ENCODE data around the gene CCDC88B. TPM values are rescaled to one million over a fixed set of nuclear protein-coding genes. Genes with fewer than 3 reads are reported as not detected.

The CCDC88B gene
- total RNA-seq, 1 experiment from 2014 or later: 11.2 TPM

- Histone ChIP-seq H2BK5ac (ENCODE audit: insufficient read length, low read length) (no peak overlapping the region), H3K27ac (ENCODE audit: insufficient read length, low read depth, low read length) (no peak overlapping the region), H3K23ac (ENCODE audit: insufficient read length, low read depth, low read length) (no peak overlapping the region), H3T11ph (ENCODE audit: low read length) (no peak overlapping the region), H2BK15ac (ENCODE audit: low read depth, low read length) (no peak overlapping the region), H3K4ac (ENCODE audit: low read depth, low read length) (no peak overlapping the region), H3K4me1 (ENCODE audit: insufficient read depth, low read length) (peaks cover 2% of the 10 kb centered on the region; the same call in 1 of the 2 replicates), H3K79me2 (ENCODE audit: insufficient read depth, low read length) (no peaks in the 10 kb centered on the region), H4K91ac (ENCODE audit: insufficient read length, low read depth, low read length) (no peak overlapping the region), H3K14ac (ENCODE audit: insufficient read depth, low read length) (no peak overlapping the region), H3K9me3 (ENCODE audit: control insufficient read depth, low read depth, low read length) (no peaks in the 10 kb centered on the region), H3K18ac (ENCODE audit: insufficient read length, low read depth, low read length) (peak overlapping the region; percentile 23), H3K56ac (ENCODE audit: insufficient read length, low read depth, low read length) (no peak overlapping the region), H2AFZ (ENCODE audit: low read length) (no peak overlapping the region), H3K23me2 (ENCODE audit: insufficient read length, low read depth, low read length, poor library complexity, severe bottlenecking) (no peaks in the 10 kb centered on the region), H4K20me1 (ENCODE audit: control insufficient read depth, insufficient read depth, insufficient read length) (no peaks in the 10 kb centered on the region), H2AK5ac (ENCODE audit: insufficient read length, low read length) (no peak overlapping the region), H2BK20ac (ENCODE audit: low read depth, low read length, poor library complexity, severe bottlenecking) (no peak overlapping the region), H4K8ac (replicated peaks; ENCODE audit: insufficient read length, low read depth, low read length) (no peak overlapping the region), H3K27me3 (ENCODE audit: insufficient read depth, low read length) (no peaks in the 10 kb centered on the region), H3K4me2 (ENCODE audit: insufficient read depth, insufficient read length, low read length) (no peak overlapping the region), H2BK12ac (ENCODE audit: insufficient read length, low read depth, low read length) (no peak overlapping the region), H3K9ac (ENCODE audit: extremely low read depth, insufficient read length, low read length) (no peak overlapping the region), H3K79me1 (ENCODE audit: insufficient read depth, low read depth, low read length, poor library complexity, severe bottlenecking) (no peaks in the 10 kb centered on the region), H4K5ac (ENCODE audit: insufficient read length, low read depth, low read length) (no peak overlapping the region), H2BK120ac (ENCODE audit: low read depth, low read length, poor library complexity, severe bottlenecking) (no peak overlapping the region)
- no peaks in the 10 kb centered on the region; a peak in 1 of 7 replicates for H3K36me3 Mint-ChIP-seq (ENCODE audit: insufficient read depth in 1 of 3, low read depth in 3 of 3)
- DNase-seq: no peak
- H3K4me3 Mint-ChIP-seq: no peak overlapping the region
- no CpG with 5 or more reads among the region's 3 CpGs for WGBS (ENCODE audit: extremely low coverage, insufficient read length, low lambda C conversion rate)
- peaks cover 24 to 28% of the 10 kb centered on the region in 2 experiments for H3K4me1 Mint-ChIP-seq
- H3K9me3 Mint-ChIP-seq: no peaks in the 10 kb centered on the region
- H3K27me3 Mint-ChIP-seq (ENCODE audit: low read depth): peaks cover 5% of the 10 kb centered on the region
- H3K27ac Mint-ChIP-seq: no peak overlapping the region; a peak in 2 of 7 replicates
- no peak for TF ChIP-seq CTCF (conservative IDR thresholded peaks at IDR 0.05)
Measured at GRCh38 chr11:64327993-64328392, 12.0 kb upstream of the CCDC88B start.

Data from H9 (cell line).